H1 (cell line): ENCODE results near the gene SLC7A10. TPM values are rescaled to one million over a fixed set of nuclear protein-coding genes. Genes with fewer than 3 reads are reported as not detected.

ENCODE experiments used
- CTCF ChIA-PET: fragments of 300-600 bp; sonication (Branson Sonifier 250); formaldehyde crosslinking; loops from one replicate; lab custom pipeline; 2021; ENCODE audit not compliant: partially characterized antibody; lab: Charles Lee
- POLR2A ChIA-PET: fragments of 300-600 bp; sonication (Branson Sonifier 250); formaldehyde crosslinking; loops from one replicate; lab custom pipeline; 2021; ENCODE audit warnings: inconsistent platforms; ENCODE audit not compliant: partially characterized antibody; lab: Charles Lee
- DNase-seq, 2 experiments: peaks; one replicate each; pipeline versions ENCODE4 v3.0.0 to v3.0.0-alpha.2; 2010 to 2022; ENCODE audit warnings: low spot score in 2 of 2, low read depth in 1 of 2, mixed read lengths in 1 of 2
- FAIRE-seq: peaks from 2 replicates; lab custom pipeline; 2011; peaks lifted over from hg19 to GRCh38; lab: Jason Lieb, UNC
- H2AFZ ChIP-seq: 2 replicates; pipeline ENCODE4 v1.8.1; 2012; ENCODE audit warnings: low read length, inconsistent platforms
- H2AK5ac ChIP-seq: 2 replicates; pipeline ENCODE4 v1.6.1; 2013; ENCODE audit warnings: low read depth, low read length
- H2BK120ac ChIP-seq: replicated peaks from 2 replicates; pipeline ENCODE3; 2013; ENCODE audit warnings: low read depth, low read length, inconsistent platforms
- H2BK12ac ChIP-seq: 2 replicates; pipeline ENCODE4 v1.6.1; 2013; ENCODE audit warnings: low read depth, low read length
- H2BK15ac ChIP-seq: 2 replicates; pipeline ENCODE4 v1.6.1; 2013; ENCODE audit warnings: low read length
- H2BK20ac ChIP-seq: 2 replicates; pipeline ENCODE4 v1.6.1; 2013; ENCODE audit warnings: low read length
- H2BK5ac ChIP-seq: 2 replicates; pipeline ENCODE4 v1.6.1; 2013; ENCODE audit warnings: low read depth, low read length
- H3K14ac ChIP-seq: 2 replicates; pipeline ENCODE4 v1.6.1; 2013; ENCODE audit warnings: inconsistent platforms; ENCODE audit not compliant: insufficient read length
- H3K18ac ChIP-seq: 2 replicates; pipeline ENCODE4 v1.6.1; 2013; ENCODE audit warnings: low read length; ENCODE audit errors: extremely low read depth
- H3K23ac ChIP-seq: 2 replicates; pipeline ENCODE4 v1.6.1; 2013; ENCODE audit warnings: inconsistent platforms; ENCODE audit not compliant: insufficient read length
- H3K23me2 ChIP-seq: 2 replicates; pipeline ENCODE4 v1.6.1; 2013; ENCODE audit warnings: low read depth, low read length
- H3K27ac ChIP-seq: 2 replicates; pipeline ENCODE4 v1.6.1; 2011; ENCODE audit warnings: low read depth, low read length, inconsistent platforms
- H3K27me3 ChIP-seq, 4 experiments: replicated peaks in 1 of 4; 1 replicate in 1 of 4; 2 replicates in 3 of 4; pipeline versions ENCODE4 v1.6.1 to v1.8.1; 2011 to 2013; ENCODE audit warnings: low read length in 3 of 4, mild to moderate bottlenecking in 3 of 4, inconsistent platforms in 2 of 4, mixed read lengths in 2 of 4, moderate library complexity in 1 of 4; ENCODE audit not compliant: control insufficient read depth in 3 of 4, insufficient read depth in 3 of 4; ENCODE audit errors: extremely low read depth in 1 of 4
- H3K36me3 ChIP-seq, 4 experiments: 2 replicates each; pipeline versions ENCODE4 v1.6.1 to v1.8.1; 2011 to 2013; ENCODE audit warnings: mild to moderate bottlenecking in 4 of 4, low read length in 3 of 4, moderate library complexity in 2 of 4, control low read depth in 1 of 4, inconsistent platforms in 1 of 4; ENCODE audit not compliant: insufficient read depth in 4 of 4, control insufficient read depth in 2 of 4
- H3K4ac ChIP-seq: replicated peaks from 2 replicates; pipeline ENCODE3; 2013; ENCODE audit warnings: low read length, low read depth, mixed read lengths, inconsistent platforms; ENCODE audit not compliant: insufficient read length
- H3K4me1 ChIP-seq, 4 experiments: replicated peaks in 1 of 4; 1 replicate in 1 of 4; 2 replicates in 3 of 4; pipeline versions ENCODE4 v1.6.1 to v1.8.1; 2011 to 2013; ENCODE audit warnings: low read length in 3 of 4, inconsistent platforms in 2 of 4, mixed read lengths in 1 of 4; ENCODE audit not compliant: insufficient read depth in 4 of 4, control insufficient read depth in 3 of 4
- H3K4me2 ChIP-seq, 2 experiments: 2 replicates each; pipeline versions ENCODE4 v1.6.1 to v1.8.1; 2011 to 2013; ENCODE audit warnings: low read depth in 2 of 2, low read length in 2 of 2, control low read depth in 1 of 2, inconsistent platforms in 1 of 2, mild to moderate bottlenecking in 1 of 2; ENCODE audit not compliant: insufficient read depth in 1 of 2
- H3K4me3 ChIP-seq, 4 experiments: fragments of 200-600, 300-600 bp in 1 of 4; sonication (generic), shearing (Covaris generic), sonication (Bioruptor Twin) in 1 of 4; 2 replicates each; pipeline versions ENCODE4 v1.5.1 to v1.8.1; 2011 to 2016; ENCODE audit warnings: low read length in 4 of 4, low read depth in 3 of 4, control low read depth in 2 of 4, inconsistent platforms in 2 of 4, mild to moderate bottlenecking in 2 of 4, mixed read lengths in 1 of 4, moderate library complexity in 1 of 4; ENCODE audit not compliant: insufficient read depth in 2 of 4; ENCODE audit errors: extremely low read depth in 1 of 4
- H3K56ac ChIP-seq: replicated peaks from 2 replicates; pipeline ENCODE3; 2013; ENCODE audit warnings: low read depth, mild to moderate bottlenecking, mixed read lengths, low read length, inconsistent platforms; ENCODE audit not compliant: insufficient read length
- H3K79me1 ChIP-seq: 2 replicates; pipeline ENCODE4 v1.6.1; 2013; ENCODE audit warnings: low read depth, low read length, control low read depth
- H3K79me2 ChIP-seq, 2 experiments: 2 replicates each; pipeline versions ENCODE4 v1.6.1 to v1.8.1; 2012 to 2013; ENCODE audit warnings: low read length in 2 of 2, mild to moderate bottlenecking in 2 of 2, inconsistent platforms in 1 of 2; ENCODE audit not compliant: insufficient read depth in 2 of 2, control insufficient read depth in 1 of 2
- H3K9ac ChIP-seq, 4 experiments: replicated peaks in 1 of 4; 1 replicate in 1 of 4; 2 replicates in 3 of 4; pipeline versions ENCODE4 v1.6.1 to v1.8.1; 2011 to 2013; ENCODE audit warnings: low read depth in 3 of 4, low read length in 3 of 4, control low read depth in 2 of 4, mild to moderate bottlenecking in 2 of 4, moderate library complexity in 2 of 4, inconsistent platforms in 1 of 4; ENCODE audit errors: extremely low read depth in 1 of 4
- H3K9me3 ChIP-seq, 2 experiments: 2 replicates each; pipeline versions ENCODE4 v1.6.1 to v1.8.1; 2012 to 2013; ENCODE audit warnings: mild to moderate bottlenecking in 2 of 2, moderate library complexity in 2 of 2, control low read depth in 1 of 2, inconsistent platforms in 1 of 2, low read depth in 1 of 2, low read length in 1 of 2, mixed read lengths in 1 of 2; ENCODE audit not compliant: insufficient read depth in 2 of 2
- H4K20me1 ChIP-seq, 2 experiments: replicated peaks in 1 of 2; 2 replicates each; pipeline versions ENCODE3 to v1.8.1; 2011 to 2013; ENCODE audit warnings: inconsistent platforms in 2 of 2, low read length in 2 of 2, mild to moderate bottlenecking in 1 of 2; ENCODE audit not compliant: insufficient read depth in 2 of 2, control insufficient read depth in 1 of 2
- H4K5ac ChIP-seq: 2 replicates; pipeline ENCODE4 v1.6.1; 2013; ENCODE audit warnings: low read length, low read depth, mixed read lengths, inconsistent platforms; ENCODE audit not compliant: insufficient read length
- H4K8ac ChIP-seq: 2 replicates; pipeline ENCODE4 v1.8.0; 2013; ENCODE audit warnings: mild to moderate bottlenecking, moderate library complexity, low read length, inconsistent platforms; ENCODE audit not compliant: insufficient read depth; ENCODE audit errors: extremely low read depth
- H4K91ac ChIP-seq: replicated peaks from 2 replicates; pipeline ENCODE3; 2013; ENCODE audit warnings: low read length, mixed read lengths, inconsistent platforms; ENCODE audit not compliant: insufficient read length
- BACH1 ChIP-seq: IDR thresholded peaks from 2 replicates; pipeline ENCODE4 v1.6.1; 2012; ENCODE audit warnings: low read length, improper control_type of control experiment
- BCL11A ChIP-seq, 2 experiments: IDR thresholded peaks; one replicate each; pipeline ENCODE4 v1.6.1; 2011; ENCODE audit warnings: low read depth in 2 of 2, low read length in 2 of 2, mild to moderate bottlenecking in 2 of 2
- CBX5 ChIP-seq: fragments of 300-800, 300-1000 bp; sonication (generic); IDR thresholded peaks from 2 replicates; pipeline ENCODE4 v1.7.1; 2016; ENCODE audit warnings: antibody characterized with exemption, low read length, low read depth
- CHD2 ChIP-seq: IDR thresholded peaks from 2 replicates; pipeline ENCODE4 v1.6.1; 2012; ENCODE audit warnings: low read length, improper control_type of control experiment
- CTBP2 ChIP-seq: IDR thresholded peaks from 2 replicates; pipeline ENCODE4 v1.7.0; 2011; ENCODE audit warnings: borderline replicate concordance, mild to moderate bottlenecking, moderate library complexity, mixed read lengths, low read length; ENCODE audit not compliant: insufficient read depth, insufficient read length
- KDM1A ChIP-seq: fragments of 200-600, 300-600 bp; sonication (generic); IDR thresholded peaks from 2 replicates; pipeline ENCODE4 v1.7.1; 2016; ENCODE audit warnings: mild to moderate bottlenecking, low read length, borderline replicate concordance
- POLR2A ChIP-seq, 2 experiments: IDR thresholded peaks; 1 replicate in 1 of 2; 2 replicates in 1 of 2; pipeline ENCODE4 v1.6.1; 2011; ENCODE audit warnings: low read depth in 2 of 2, low read length in 2 of 2, mild to moderate bottlenecking in 2 of 2; ENCODE audit errors: control extremely low read depth in 1 of 2
- WGBS, 2 experiments: shearing (Covaris generic) in 1 of 2; methylation state at CpG; one replicate each; pipeline versions ENCODE4 v1.1.6 to v1.1.7; 2013 to 2015; ENCODE audit warnings: low lambda C conversion rate in 2 of 2, mixed read lengths in 2 of 2, inconsistent platforms in 1 of 2, low coverage in 1 of 2, missing lambda C conversion rate in 1 of 2; ENCODE audit not compliant: insufficient replicate concordance in 2 of 2, insufficient coverage in 1 of 2, insufficient read length in 1 of 2; ENCODE audit errors: extremely low coverage in 1 of 2, missing lambda C conversion rate in 1 of 2; 5-methylcytosine and 5-hydroxymethylcytosine counted together
- polyA plus RNA-seq, 7 experiments: library from polyadenylated mRNA; depleted of rRNA in 3 of 7; stranded (reverse) in 5 of 7; unstranded in 2 of 7; fragments of >200 nt in 5 of 7; fragments of 200-250 nt in 2 of 7; gene quantifications; 1 replicate in 5 of 7; 2 replicates in 1 of 7; 4 replicates in 1 of 7; pipeline versions ENCODE4 v1.2.1 to v1.2.3, GENCODE V29; 2011 to 2013; ENCODE audit warnings: missing spikeins in 2 of 7, mixed read lengths in 2 of 7
- total RNA-seq: library from RNA; stranded (reverse); fragmentation: NEBNext Ultra II Directional; extraction: Animal tissue kit (Norgen Biotek cat#: 25700); gene quantifications from 2 replicates; pipeline ENCODE4 v1.2.1, GENCODE V29; 2021

Gene SLC7A10
- total and polyA plus RNA-seq, 2 of the 8 experiments (the other 6 are each of a cell fraction or from before 2014, with no cell fraction given) = 3.7 to 7.1 TPM

GRCh38 chr19:33226550-33227241 lies 1.0 kb upstream of the SLC7A10 start:
- peaks cover 0 to 10% of the 10 kb centered on the region in 2 experiments; a peak in 1 of 4 replicates for H3K9me3 ChIP-seq
- peak overlapping the region; percentile 78 for H3K18ac ChIP-seq
- peak overlapping the region; percentile 31 to 62 (median 41) for H3K4me3 ChIP-seq
- H2BK20ac ChIP-seq = no peak overlapping the region
- no peak overlapping the region for H3K23ac ChIP-seq
- DNase-seq (peak; percentile 59 to 87), FAIRE-seq (no peak)
- ChIA-PET POLR2A (interaction anchor here (0.8 to 2.3 kb wide), 10 partner anchors 9 to 187 kb away, joined by 3 to 10 read pairs (median 4); partner anchors contain the start of genes CEBPA and CEBPG), CTCF (interaction anchor here (0.6 to 5.3 kb wide), 7 partner anchors 8 to 170 kb away, joined by 3 to 34 read pairs (median 3); no protein-coding TSS in a partner anchor)
- H2BK5ac ChIP-seq = peak overlapping the region; percentile 35; the same call in 1 of the 2 replicates
- H2BK12ac ChIP-seq = peak overlapping the region; percentile 60; the same call in 1 of the 2 replicates
- WGBS, 2 experiments = 4% methylated on average over 33 of the region's 66 CpGs; no CpG with 5 or more reads in 1 of the 2 experiments
- H3K14ac ChIP-seq = no peak overlapping the region
- no peak overlapping the region for H2BK15ac ChIP-seq
- H3K4me2 ChIP-seq = peak overlapping the region; percentile 87
- peak overlapping the region; percentile 83; the same call in 1 of the 2 replicates for H4K8ac ChIP-seq
- no peaks in the 10 kb centered on the region for H3K36me3 ChIP-seq
- H3K56ac ChIP-seq = peak overlapping the region; percentile 36
- no peak overlapping the region for H2BK120ac ChIP-seq
- H4K5ac ChIP-seq = no peak overlapping the region
- H3K79me1 ChIP-seq = no peaks in the 10 kb centered on the region
- no peak overlapping the region for H3K27ac ChIP-seq
- peaks cover 16 to 33% (median 30%) of the 10 kb centered on the region in 4 experiments for H3K27me3 ChIP-seq
- no peaks in the 10 kb centered on the region for H3K79me2 ChIP-seq
- H3K9ac ChIP-seq = no peak overlapping the region; a peak in 2 of 7 replicates
- no peak overlapping the region for H2AK5ac ChIP-seq
- H4K91ac ChIP-seq = peak overlapping the region; percentile 95
- H2AFZ ChIP-seq = peak overlapping the region; percentile 53; the same call in 1 of the 2 replicates
- peaks cover 0 to 6% of the 10 kb centered on the region in 2 experiments for H4K20me1 ChIP-seq
- peak overlapping the region; percentile 69 for H3K4ac ChIP-seq
- peaks cover 0 to 9% (median 6%) of the 10 kb centered on the region in 4 experiments; a peak in 5 of 7 replicates for H3K4me1 ChIP-seq
- H3K23me2 ChIP-seq = peaks cover 15% of the 10 kb centered on the region; the same call in 1 of the 2 replicates
- TF ChIP-seq KDM1A (no peak), POLR2A (IDR thresholded peaks at IDR 0.05; ENCODE audit: control extremely low read depth in 1 of 2, low read depth in 2 of 2, low read length in 2 of 2) (peak in 1 of 2 experiments; percentile 46; a peak in 1 of 3 replicates), BACH1 (no peak), CBX5 (no peak), CTBP2 (no peak), CHD2 (no peak), BCL11A (IDR thresholded peaks at IDR 0.05; ENCODE audit: low read depth in 2 of 2, low read length in 2 of 2) (no peak)
